ENCODE measurements around the gene MSH6. TPM values are rescaled to one million over a fixed set of nuclear protein-coding genes. Genes with fewer than 3 reads are reported as not detected.

The MSH6 gene, protein sequence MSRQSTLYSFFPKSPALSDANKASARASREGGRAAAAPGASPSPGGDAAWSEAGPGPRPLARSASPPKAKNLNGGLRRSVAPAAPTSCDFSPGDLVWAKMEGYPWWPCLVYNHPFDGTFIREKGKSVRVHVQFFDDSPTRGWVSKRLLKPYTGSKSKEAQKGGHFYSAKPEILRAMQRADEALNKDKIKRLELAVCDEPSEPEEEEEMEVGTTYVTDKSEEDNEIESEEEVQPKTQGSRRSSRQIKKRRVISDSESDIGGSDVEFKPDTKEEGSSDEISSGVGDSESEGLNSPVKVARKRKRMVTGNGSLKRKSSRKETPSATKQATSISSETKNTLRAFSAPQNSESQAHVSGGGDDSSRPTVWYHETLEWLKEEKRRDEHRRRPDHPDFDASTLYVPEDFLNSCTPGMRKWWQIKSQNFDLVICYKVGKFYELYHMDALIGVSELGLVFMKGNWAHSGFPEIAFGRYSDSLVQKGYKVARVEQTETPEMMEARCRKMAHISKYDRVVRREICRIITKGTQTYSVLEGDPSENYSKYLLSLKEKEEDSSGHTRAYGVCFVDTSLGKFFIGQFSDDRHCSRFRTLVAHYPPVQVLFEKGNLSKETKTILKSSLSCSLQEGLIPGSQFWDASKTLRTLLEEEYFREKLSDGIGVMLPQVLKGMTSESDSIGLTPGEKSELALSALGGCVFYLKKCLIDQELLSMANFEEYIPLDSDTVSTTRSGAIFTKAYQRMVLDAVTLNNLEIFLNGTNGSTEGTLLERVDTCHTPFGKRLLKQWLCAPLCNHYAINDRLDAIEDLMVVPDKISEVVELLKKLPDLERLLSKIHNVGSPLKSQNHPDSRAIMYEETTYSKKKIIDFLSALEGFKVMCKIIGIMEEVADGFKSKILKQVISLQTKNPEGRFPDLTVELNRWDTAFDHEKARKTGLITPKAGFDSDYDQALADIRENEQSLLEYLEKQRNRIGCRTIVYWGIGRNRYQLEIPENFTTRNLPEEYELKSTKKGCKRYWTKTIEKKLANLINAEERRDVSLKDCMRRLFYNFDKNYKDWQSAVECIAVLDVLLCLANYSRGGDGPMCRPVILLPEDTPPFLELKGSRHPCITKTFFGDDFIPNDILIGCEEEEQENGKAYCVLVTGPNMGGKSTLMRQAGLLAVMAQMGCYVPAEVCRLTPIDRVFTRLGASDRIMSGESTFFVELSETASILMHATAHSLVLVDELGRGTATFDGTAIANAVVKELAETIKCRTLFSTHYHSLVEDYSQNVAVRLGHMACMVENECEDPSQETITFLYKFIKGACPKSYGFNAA (N-terminal part only)
- total RNA-seq (2014; rRNA removed; shearing (Covaris generic)): 291 and 303 TPM in 2 replicates
- total RNA-seq (2022): 525 and 607 TPM in 2 replicates
- Bru-seq, nascent RNA: percentile 98 among the genes with signal in this experiment
- percentile 97 among the genes with signal in this experiment for BruChase-seq, experiment 1, labeled RNA remaining after a 6-hour chase
- percentile 99 among the genes with signal in this experiment for BruChase-seq, experiment 2, labeled RNA remaining after a 2-hour chase
- long read RNA-seq, full-length matches to known transcripts: 242 of 673 reads
- long read RNA-seq, partial matches to known transcripts: 77 of 673 reads
- long read RNA-seq, other reads (novel, unspliced or antisense): 354 of 673 reads

DNA sequence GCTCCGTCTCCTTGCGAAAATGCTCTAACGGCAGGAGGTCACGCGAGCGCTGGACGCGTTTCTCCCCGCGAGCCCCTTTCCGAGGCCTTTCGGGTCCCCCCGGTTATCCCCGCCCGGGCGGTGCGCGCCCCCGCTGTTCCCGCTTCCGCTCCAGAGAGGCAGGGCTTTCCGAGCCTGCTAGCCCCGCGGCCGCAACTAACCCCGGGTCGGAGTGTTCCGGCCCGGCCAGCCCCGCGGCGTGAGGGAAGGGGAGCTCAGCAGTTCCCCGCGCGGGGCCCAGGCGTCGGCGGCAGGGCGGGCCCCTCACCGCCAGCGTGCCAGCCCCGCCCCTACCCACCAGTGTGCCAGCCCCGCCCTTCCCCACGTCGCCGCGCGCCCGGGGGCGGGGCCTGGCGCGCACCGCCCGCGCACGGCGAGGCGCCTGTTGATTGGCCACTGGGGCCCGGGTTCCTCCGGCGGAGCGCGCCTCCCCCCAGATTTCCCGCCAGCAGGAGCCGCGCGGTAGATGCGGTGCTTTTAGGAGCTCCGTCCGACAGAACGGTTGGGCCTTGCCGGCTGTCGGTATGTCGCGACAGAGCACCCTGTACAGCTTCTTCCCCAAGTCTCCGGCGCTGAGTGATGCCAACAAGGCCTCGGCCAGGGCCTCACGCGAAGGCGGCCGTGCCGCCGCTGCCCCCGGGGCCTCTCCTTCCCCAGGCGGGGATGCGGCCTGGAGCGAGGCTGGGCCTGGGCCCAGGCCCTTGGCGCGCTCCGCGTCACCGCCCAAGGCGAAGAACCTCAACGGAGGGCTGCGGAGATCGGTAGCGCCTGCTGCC is at the start of gene MSH6:
Gene MSH6 (plus strand): TSS at position 475 of the 815 bp plus-strand sequence. CDS start 89 bp downstream, at position 564.
- CTCF ChIA-PET (ENCODE audit: unreplicated experiment): interaction anchor here (1.1 kb wide), 1 partner anchor 23 kb away, joined by 3 read pairs; no protein-coding TSS in a partner anchor
- Histone ChIP-seq H3K9me3 (ENCODE audit: low read length) (no peaks in the 10 kb centered on the region), H3K4me2 (ENCODE audit: low read length) (peak within 1 kb of the TSS; percentile 92), H3K9me2 (ENCODE audit: insufficient read depth, low read length) (no peaks in the 10 kb centered on the region), H3K79me2 (ENCODE audit: insufficient read depth, low read depth, low read length) (peaks cover 61% of the 10 kb centered on the region), H3K4me3 (ENCODE audit: low read depth, low read length, poor library complexity, severe bottlenecking) (peak within 1 kb of the TSS; percentile 100), H2AFZ (ENCODE audit: low read length) (peak within 1 kb of the TSS; percentile 23; the same call in 1 of the 2 replicates), H3K27ac (ENCODE audit: low read depth, low read length, poor library complexity, severe bottlenecking) (peak within 1 kb of the TSS; percentile 93), H3K4me1 (ENCODE audit: insufficient read depth, low read length, poor library complexity, severe bottlenecking) (peaks cover 54% of the 10 kb centered on the region), H3K36me3 (ENCODE audit: insufficient read depth, low read length) (peaks cover 68% of the 10 kb centered on the region), H4K20me1 (ENCODE audit: insufficient read depth, low read length) (peaks cover 30% of the 10 kb centered on the region)
- POLR2A ChIA-PET: interaction anchor here (0.6 to 2.1 kb wide), 10 partner anchors 29 to 265 kb away, joined by 3 to 10 read pairs (median 3); no protein-coding TSS in a partner anchor
- DNase-seq (ENCODE audit: low spot score): peak; percentile 93
- TF ChIP-seq, protein P1, sequence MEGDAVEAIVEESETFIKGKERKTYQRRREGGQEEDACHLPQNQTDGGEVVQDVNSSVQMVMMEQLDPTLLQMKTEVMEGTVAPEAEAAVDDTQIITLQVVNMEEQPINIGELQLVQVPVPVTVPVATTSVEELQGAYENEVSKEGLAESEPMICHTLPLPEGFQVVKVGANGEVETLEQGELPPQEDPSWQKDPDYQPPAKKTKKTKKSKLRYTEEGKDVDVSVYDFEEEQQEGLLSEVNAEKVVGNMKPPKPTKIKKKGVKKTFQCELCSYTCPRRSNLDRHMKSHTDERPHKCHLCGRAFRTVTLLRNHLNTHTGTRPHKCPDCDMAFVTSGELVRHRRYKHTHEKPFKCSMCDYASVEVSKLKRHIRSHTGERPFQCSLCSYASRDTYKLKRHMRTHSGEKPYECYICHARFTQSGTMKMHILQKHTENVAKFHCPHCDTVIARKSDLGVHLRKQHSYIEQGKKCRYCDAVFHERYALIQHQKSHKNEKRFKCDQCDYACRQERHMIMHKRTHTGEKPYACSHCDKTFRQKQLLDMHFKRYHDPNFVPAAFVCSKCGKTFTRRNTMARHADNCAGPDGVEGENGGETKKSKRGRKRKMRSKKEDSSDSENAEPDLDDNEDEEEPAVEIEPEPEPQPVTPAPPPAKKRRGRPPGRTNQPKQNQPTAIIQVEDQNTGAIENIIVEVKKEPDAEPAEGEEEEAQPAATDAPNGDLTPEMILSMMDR (conservative IDR thresholded peaks at IDR 0.05; ENCODE audit: low read length): no peak; the same call in 1 of the 2 replicates
- no peak for TF ChIP-seq EZH2phosphoT487 (IDR thresholded peaks at IDR 0.05; ENCODE audit: borderline replicate concordance, low read depth, low read length)
- intact Hi-C loops (cut with micrococcal nuclease; ENCODE audit: unreplicated experiment): loop anchor here (1.0 to 10.0 kb wide), 6 partner anchors 86 to 381 kb away; partner anchors contain the start of genes FBXO11 and MSH2
- no TSS peak for BruUV-seq (replicated peaks)

Measured in OCI-LY7 (cell line).